HG03064 (cell line): ENCODE measurements around the gene SORCS3.

Experiments
- ATAC-seq: cut with Tn5 transposase; IDR thresholded peaks from one replicate; pipeline ENCODE4 v1.9.1; 2021; ENCODE audit warnings: low read depth; ENCODE audit not compliant: unreplicated experiment

SORCS3 gene

DNA sequence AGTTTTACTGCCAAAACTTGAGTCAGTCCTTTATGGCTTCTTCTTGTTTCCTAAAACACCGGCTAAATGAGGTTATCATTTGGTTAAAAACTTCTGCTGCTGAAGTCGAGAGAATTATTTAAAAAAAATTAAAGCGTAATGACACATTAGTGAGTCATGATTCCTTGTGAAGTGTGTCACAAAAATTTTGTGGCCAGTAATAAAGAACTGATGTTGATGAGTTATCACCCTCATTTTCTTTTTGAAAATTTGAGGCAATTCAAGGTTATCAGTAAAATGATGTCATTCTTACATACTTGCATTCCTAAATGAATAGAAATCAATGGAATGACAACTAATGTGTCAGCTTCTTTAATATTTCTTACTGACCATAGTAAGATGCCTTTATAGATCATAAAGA, 427.4 kb downstream of the SORCS3 start:
- ATAC-seq: no peak

DNA sequence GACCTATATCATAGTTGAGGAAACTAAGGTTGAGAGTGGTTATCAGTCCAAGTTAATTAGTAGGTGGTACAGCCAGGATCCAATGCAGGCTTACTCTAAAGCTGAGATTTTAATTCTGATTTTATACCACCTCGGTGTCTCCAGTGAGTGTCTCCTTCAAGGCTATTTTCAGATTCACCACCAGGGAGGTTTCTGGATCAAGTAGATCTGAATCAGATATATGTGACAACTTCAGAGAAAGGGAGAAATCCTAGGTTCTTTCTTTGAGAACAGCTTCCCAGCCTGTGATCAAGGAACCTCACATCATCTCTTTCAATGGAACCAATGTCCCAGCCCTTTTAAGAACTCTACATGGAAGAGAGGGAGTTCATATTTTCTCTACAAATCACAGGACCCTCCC, 429.2 kb downstream of the SORCS3 start:
- no peak for ATAC-seq

DNA sequence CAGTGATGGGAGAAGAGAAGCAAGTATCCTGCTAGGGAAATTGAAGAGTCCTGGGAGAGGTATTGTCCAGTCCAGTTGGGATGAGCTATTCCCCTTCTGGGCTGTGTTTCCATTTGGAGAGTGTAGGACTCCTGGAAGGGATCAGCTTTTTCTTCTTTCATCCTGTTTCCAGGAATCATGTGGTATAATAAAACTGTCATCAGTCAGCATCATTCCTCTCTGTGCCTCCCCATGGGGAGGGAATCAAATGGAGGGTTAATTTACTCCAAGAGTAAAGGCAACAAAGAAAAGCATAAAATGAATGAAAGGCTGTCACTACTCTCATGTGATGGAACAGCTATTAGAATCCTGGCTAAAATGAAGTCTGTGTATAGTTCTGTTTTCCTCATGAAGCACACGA, 429.9 kb downstream of the SORCS3 start:
- ATAC-seq: no peak

DNA sequence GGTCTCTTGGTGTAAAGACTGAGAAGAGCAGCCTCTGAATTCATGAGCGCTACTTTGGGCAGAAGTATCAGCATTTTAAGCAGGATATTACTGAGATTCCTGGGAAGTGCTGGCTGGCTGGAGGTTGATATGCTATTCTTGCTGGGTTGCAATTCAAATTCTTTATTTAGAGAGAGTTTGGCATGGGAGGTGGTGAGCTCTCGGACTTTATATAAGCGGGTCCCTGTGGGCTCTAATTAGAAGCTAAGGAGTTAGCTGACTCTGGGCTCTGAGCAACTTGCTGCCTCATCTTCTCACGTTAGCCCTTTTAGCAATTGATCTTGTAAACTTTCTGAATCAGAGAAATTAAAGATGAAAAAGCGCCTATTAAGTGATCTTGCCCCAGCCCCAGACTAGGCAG, 430.9 kb downstream of the SORCS3 start:
- ATAC-seq: no peak

DNA sequence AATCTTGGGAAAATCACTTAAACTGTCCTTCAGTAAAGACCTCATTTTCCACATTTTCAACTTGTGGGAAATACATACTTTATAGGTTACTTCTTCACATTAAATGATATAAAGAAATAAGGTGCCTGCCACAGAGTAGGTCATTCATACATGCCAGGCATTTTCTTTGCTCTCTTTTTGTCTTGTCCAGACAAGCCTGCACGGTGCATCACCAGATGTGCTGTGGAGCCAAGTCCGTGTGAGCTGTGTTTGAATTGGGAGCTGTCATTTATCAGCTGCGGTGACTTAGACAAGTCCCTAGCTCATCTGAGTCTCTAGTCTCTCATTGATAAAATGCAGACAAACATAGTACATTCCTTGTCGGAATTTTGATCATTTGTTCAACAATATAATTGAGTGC, 432.9 kb downstream of the SORCS3 start:
- ATAC-seq: no peak

- ATAC-seq: no peak
Observed at GRCh38 chr10:105075031-105075430, 433.9 kb downstream of the SORCS3 start.

GRCh38 chr10:105085980-105086379, 444.9 kb downstream of the SORCS3 start:
- ATAC-seq: no peak

- no peak for ATAC-seq
Observed at GRCh38 chr10:105094048-105094447, 453.0 kb downstream of the SORCS3 start.

GRCh38 chr10:105096316-105096715, 455.2 kb downstream of the SORCS3 start:
- no peak for ATAC-seq

GRCh38 chr10:105102977-105103376, 461.9 kb downstream of the SORCS3 start:
- no peak for ATAC-seq

- ATAC-seq: no peak
Observed at GRCh38 chr10:105104297-105104696, 463.2 kb downstream of the SORCS3 start.

- ATAC-seq: no peak
Observed at GRCh38 chr10:105109164-105109563, 468.1 kb downstream of the SORCS3 start.

DNA sequence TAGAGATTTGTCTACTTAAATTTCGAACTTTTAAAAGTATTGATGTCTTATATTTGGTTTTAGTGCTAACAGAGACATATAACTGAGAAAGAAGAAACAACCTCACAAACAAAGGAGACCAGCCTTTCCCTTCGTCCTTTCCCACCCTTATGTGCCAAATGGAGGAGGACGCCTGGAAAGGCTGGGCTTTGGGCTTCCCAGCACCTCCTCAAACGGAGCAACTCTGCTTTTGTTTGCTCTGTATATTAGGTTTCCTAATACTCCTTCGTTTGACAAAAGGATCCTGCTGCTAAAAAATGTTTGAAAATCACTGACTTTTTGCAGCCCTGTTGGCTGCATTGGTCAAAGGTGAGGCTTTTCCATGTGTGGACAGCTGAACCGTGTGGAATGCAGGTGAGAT, 471.8 kb downstream of the SORCS3 start:
- no peak for ATAC-seq

DNA sequence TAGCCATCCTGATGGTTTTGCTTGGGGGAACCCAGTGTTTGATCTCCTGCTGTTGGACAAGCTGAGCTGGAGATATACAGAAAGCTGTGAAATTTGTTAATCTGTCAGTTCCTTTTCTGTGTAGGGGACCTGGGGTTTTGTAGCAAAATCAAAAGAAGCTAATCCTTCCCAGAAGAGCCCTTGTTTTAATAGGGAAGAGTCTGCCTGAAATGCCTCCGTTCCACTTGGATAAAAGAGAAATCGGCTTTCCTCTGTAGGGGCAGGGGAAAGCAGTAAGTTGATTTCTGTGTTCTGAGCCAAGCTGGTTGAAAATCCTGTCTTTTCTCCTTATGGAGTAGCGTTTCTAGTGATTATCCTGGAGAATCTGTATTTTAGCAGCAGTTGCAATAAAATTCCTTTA, 472.6 kb downstream of the SORCS3 start:
- no peak for ATAC-seq

DNA sequence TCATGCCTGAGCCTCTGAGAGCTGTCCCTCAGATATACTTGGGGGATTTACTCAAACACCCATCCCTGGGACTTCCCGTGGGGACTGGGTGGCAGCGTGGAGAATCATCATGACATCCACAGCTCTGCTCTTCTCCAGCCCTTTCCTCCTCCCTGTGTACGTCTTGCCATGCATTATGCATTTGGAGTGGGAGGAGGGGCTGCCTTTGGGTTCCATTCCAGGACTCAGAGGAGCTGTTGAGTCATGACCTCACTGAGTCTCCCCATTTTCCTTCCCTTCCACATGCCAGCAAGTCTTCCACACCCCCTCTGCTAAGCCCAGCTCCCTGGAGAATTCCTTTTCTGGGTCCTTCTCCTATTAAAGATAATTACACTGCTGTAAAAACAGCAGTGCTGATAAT, 480.7 kb downstream of the SORCS3 start:
- ATAC-seq: no peak

DNA sequence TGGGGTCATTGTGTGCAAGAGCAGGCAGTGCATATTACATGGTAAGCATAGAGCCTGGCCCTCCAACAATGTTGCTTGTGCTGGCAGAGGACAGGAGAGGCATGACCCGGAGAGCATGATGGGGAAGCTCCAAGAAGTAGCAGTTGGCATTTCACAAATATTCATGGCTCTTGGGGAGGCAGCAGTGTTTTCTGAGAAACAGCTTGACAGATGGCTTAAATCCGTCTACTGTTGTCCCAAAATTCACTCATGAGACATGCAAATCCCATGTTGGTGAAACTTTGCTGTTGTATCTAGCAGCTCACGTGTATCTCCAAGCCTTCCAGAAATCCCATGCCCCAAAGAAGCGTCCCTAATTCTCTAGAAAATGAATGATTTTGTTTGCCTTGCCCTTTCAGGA, 487.0 kb downstream of the SORCS3 start:
- ATAC-seq: no peak

- no peak for ATAC-seq
Observed at GRCh38 chr10:105138358-105138757, 497.3 kb downstream of the SORCS3 start.

GRCh38 chr10:105139363-105139896, 498.3 kb downstream of the SORCS3 start:
- no peak for ATAC-seq

DNA sequence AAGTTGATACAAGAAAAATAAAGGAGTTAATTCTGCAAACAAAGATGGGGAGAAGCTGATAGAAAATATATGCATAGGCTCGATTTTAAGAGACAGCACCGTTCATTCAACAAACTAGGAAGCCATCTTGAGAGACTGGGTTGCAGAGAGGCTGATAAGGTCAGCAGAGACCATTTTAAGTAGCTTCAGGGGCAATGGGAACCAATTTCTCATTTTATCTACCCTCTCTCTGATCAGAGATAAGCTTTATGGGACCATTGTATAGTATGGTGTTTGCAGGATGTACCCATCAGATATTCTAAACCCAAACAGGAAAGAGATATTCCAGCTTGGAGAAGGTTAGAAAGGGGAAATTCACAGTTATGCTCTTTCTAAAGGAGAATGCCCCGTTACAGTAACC, 499.5 kb downstream of the SORCS3 start:
- ATAC-seq: no peak

DNA sequence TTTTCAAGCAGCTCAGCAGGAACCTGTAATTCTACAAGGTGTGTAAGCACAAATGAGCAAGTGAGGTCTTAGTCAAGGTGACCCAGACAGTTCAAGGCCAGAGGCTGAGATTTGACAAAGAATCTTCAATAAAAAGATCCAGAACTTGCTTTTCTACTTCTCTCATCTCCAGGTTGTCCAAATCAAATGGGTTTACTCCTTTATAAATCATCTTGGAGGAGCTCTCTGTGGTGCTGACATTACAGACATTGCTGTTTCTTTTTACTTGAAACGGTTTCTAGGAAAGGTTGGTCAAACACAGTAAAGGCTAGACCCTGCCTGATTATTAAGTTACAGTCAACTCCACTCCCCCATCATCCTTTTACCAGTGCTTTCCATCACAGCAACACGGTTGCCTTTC, 504.6 kb downstream of the SORCS3 start:
- ATAC-seq: no peak

DNA sequence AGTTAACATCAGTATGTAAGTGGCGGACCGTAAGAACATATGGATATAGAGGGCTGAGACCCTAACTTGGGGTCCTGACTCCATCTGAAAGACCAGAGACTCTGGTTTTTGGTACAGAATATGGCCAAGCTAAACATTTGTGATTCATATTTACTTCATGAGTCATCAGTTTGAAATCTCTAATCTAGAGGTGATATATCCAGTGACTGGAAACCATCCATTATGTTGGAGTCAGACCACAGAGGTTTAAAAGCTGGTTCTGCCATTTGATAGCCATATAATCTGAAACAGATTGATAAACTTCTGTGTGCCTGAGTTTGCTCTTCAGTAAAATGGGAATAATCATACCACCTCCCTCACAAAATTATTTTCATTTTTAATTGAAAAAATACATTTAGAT, 505.3 kb downstream of the SORCS3 start:
- ATAC-seq: no peak

GRCh38 chr10:105148456-105148855, 507.4 kb downstream of the SORCS3 start:
- ATAC-seq: no peak

- ATAC-seq: no peak
Observed at GRCh38 chr10:105148921-105149320, 507.8 kb downstream of the SORCS3 start.
